Vagina (tissue), 2 donors: ENCODE results near the gene MAP4K4. TPM values are rescaled to one million over a fixed set of nuclear protein-coding genes. Genes with fewer than 3 reads are reported as not detected.

Source experiments
- DNase-seq, 2 donors: peaks; one replicate each; pipeline ENCODE4 v3.0.0-alpha.2; 2017; ENCODE audit errors: extremely low spot score in 2 of 2
- H3K27ac ChIP-seq: fragments of 200-600 bp; sonication (generic); one replicate; pipeline ENCODE4 v1.5.1; 2019
- H3K27me3 ChIP-seq: fragments of 200-600 bp; sonication (generic); one replicate; pipeline ENCODE4 v1.5.1; 2019
- H3K36me3 ChIP-seq, 2 donors: fragments of 200-600 bp; sonication (generic); one replicate each; pipeline ENCODE4 v1.5.1; 2017 to 2019
- H3K4me1 ChIP-seq: fragments of 200-600 bp; sonication (generic); one replicate; pipeline ENCODE4 v1.5.1; 2019
- H3K4me3 ChIP-seq, 2 donors: fragments of 200-600 bp; sonication (generic); 1 replicate in 1 of 2; 2 replicates in 1 of 2; pipeline ENCODE4 v1.5.1; 2016 to 2019
- H3K9me3 ChIP-seq: fragments of 200-600 bp; sonication (generic); one replicate; pipeline ENCODE4 v1.5.1; 2019
- CTCF ChIP-seq, 3 experiments: fragments of 450-650 bp in 2 of 3; fragments of 200-600 bp in 1 of 3; sonication (generic) in 1 of 3; IDR thresholded peaks; one replicate each; pipeline ENCODE4 v1.5.1; 2017 to 2019; ENCODE audit warnings: antibody characterized with exemption in 3 of 3, mild to moderate bottlenecking in 2 of 3, moderate library complexity in 2 of 3
- POLR2A ChIP-seq, 2 donors: fragments of 450-650 bp; IDR thresholded peaks; one replicate each; pipeline ENCODE4 v1.6.1; 2017; ENCODE audit warnings: antibody characterized with exemption in 2 of 2, mild to moderate bottlenecking in 2 of 2, moderate library complexity in 2 of 2
- POLR2AphosphoS5 ChIP-seq, 2 donors: sonication (generic); formaldehyde crosslinking; IDR thresholded peaks; one replicate each; pipeline ENCODE4 v1.9.0; 2017; ENCODE audit warnings: antibody characterized with exemption in 2 of 2, mild to moderate bottlenecking in 2 of 2, low read depth in 1 of 2; ENCODE audit not compliant: insufficient read depth in 1 of 2
- intact Hi-C: fragments of 100-400 bp; cut with DNase I; formaldehyde crosslinking; loops from one replicate; pipeline ENCODE4 v1.15.1; 2023
- total RNA-seq: library from RNA; depleted of rRNA; stranded (reverse); fragments of >200 nt; gene quantifications from one replicate; pipeline ENCODE4 v1.2.3, GENCODE V29; 2016

The MAP4K4 gene
- total RNA-seq, 1 donor from 2014 or later = 75.9 TPM

DNA sequence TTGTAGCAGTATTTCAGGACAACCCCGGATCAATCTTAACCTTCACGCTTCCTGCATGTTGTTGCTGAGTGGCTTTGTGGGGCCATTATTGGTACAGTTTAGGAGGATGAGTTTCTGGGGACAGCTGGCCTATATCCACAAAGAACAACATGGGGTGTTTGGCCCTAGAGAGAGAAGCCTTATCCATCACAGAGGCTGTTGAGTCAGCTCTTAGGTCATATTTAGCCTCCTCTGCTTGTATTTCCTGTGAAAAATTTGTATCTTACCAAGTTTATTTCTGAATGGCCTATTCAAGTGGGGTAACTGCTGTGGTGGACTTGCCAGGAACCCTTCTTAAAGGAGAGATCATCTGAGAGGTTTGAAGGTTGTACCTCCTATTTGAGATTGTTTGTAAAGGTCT, 77.6 kb downstream of the MAP4K4 start:
- Histone ChIP-seq H3K27ac (no peak overlapping the region), H3K36me3 (no peaks in the 10 kb centered on the region), H3K27me3 (no peaks in the 10 kb centered on the region), H3K9me3 (no peaks in the 10 kb centered on the region), H3K4me1 (peaks cover 61% of the 10 kb centered on the region), H3K4me3 (no peak overlapping the region)
- TF ChIP-seq POLR2AphosphoS5 (IDR thresholded peaks at IDR 0.05; ENCODE audit: insufficient read depth in 1 of 2, low read depth in 1 of 2) = no peak
- no peak for TF ChIP-seq CTCF (IDR thresholded peaks at IDR 0.05)
- no peak for TF ChIP-seq POLR2A (IDR thresholded peaks at IDR 0.05)
- intact Hi-C loops = no loop called here
- no peak for DNase-seq

DNA sequence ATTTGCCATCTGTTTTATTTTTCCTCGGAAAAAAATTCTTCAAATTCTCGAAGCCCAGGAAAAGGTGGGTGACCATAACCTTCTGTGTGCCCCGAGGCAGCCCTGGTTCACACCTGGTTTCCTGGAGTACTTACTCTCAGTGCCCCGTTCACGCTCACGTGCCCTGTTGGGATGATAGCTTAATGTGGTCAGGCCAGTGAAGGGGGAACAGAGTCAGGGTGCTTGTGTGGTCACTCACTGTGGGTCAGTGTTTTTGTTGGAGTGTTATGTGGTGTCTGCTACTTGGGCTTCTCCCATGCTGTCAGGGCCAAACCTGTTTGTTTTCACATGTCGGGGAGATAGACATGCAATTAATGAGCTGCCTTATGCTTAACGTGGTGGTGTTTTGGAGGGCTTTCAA, 78.1 kb downstream of the MAP4K4 start:
- intact Hi-C loops = no loop called here
- peaks cover 63% of the 10 kb centered on the region for H3K4me1 ChIP-seq
- no peak overlapping the region for H3K4me3 ChIP-seq
- no peak for DNase-seq
- H3K36me3 ChIP-seq = no peaks in the 10 kb centered on the region
- no peaks in the 10 kb centered on the region for H3K27me3 ChIP-seq
- H3K27ac ChIP-seq = no peak overlapping the region
- H3K9me3 ChIP-seq = no peaks in the 10 kb centered on the region
- TF ChIP-seq CTCF (IDR thresholded peaks at IDR 0.05) (no peak), POLR2A (IDR thresholded peaks at IDR 0.05) (no peak), POLR2AphosphoS5 (IDR thresholded peaks at IDR 0.05; ENCODE audit: insufficient read depth in 1 of 2, low read depth in 1 of 2) (no peak)

DNA sequence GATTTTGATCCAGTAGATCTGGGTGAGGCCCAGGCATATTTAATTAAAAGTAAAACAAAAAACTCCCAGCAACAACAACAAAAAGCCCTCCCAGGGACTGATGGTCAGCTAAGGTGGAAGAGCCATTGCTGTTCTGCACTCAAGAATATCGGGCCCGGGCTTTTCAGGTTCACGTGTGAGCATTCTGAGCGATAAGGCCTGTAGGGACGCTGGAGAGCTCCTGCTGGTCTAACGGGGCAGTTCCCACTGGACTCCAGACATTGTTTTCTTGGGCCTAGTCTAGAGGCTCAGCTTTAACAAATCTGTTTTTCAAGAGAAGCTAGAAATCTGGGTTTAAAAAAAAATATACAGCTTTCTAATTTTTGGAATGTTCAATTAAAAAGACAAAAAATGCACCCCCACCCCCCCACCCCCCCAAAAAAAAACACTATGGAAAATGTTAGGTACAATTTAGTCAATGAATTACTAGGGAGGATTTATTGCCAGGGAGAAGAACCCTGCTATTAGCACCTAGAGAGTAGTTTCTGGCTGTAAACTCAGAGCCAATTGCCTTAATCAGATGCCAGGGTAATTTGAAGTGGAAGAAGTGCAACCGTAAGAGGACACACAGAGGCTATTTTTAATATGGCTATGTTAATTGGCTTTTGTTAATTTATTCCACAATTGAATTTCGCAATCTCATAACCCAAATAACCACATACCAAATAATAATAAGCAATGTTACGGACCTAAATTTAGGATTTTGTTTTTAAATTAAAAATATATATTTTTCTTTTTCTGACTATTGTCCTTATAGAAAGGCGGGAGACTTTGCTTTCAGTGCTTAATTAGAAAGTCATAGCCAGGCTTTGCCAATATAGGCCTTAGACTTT, 78.9 kb downstream of the MAP4K4 start:
- TF ChIP-seq POLR2AphosphoS5 (IDR thresholded peaks at IDR 0.05; ENCODE audit: insufficient read depth in 1 of 2, low read depth in 1 of 2) (no peak), CTCF (IDR thresholded peaks at IDR 0.05) (no peak), POLR2A (IDR thresholded peaks at IDR 0.05) (no peak)
- Histone ChIP-seq H3K27me3 (no peaks in the 10 kb centered on the region), H3K4me1 (peaks cover 66% of the 10 kb centered on the region), H3K9me3 (no peaks in the 10 kb centered on the region), H3K4me3 (no peak overlapping the region), H3K27ac (no peak overlapping the region), H3K36me3 (no peaks in the 10 kb centered on the region)
- DNase-seq = no peak
- intact Hi-C loops = no loop called here

- TF ChIP-seq CTCF (IDR thresholded peaks at IDR 0.05) = no peak
- TF ChIP-seq POLR2AphosphoS5 (IDR thresholded peaks at IDR 0.05; ENCODE audit: insufficient read depth in 1 of 2, low read depth in 1 of 2) = no peak
- no peak for TF ChIP-seq POLR2A (IDR thresholded peaks at IDR 0.05)
- Histone ChIP-seq H3K27me3 (no peaks in the 10 kb centered on the region), H3K4me3 (no peak overlapping the region), H3K9me3 (no peaks in the 10 kb centered on the region), H3K4me1 (peaks cover 65% of the 10 kb centered on the region), H3K27ac (no peak overlapping the region), H3K36me3 (no peaks in the 10 kb centered on the region)
- intact Hi-C loops = no loop called here
- DNase-seq = no peak
These were observed 79.8 kb downstream of the MAP4K4 start for GRCh38 chr2:101777337-101777736.

- TF ChIP-seq CTCF (IDR thresholded peaks at IDR 0.05) (no peak), POLR2AphosphoS5 (IDR thresholded peaks at IDR 0.05; ENCODE audit: insufficient read depth in 1 of 2, low read depth in 1 of 2) (no peak), POLR2A (IDR thresholded peaks at IDR 0.05) (no peak)
- Histone ChIP-seq H3K4me1 (peaks cover 66% of the 10 kb centered on the region), H3K36me3 (no peaks in the 10 kb centered on the region), H3K9me3 (no peaks in the 10 kb centered on the region), H3K27me3 (no peaks in the 10 kb centered on the region), H3K27ac (no peak overlapping the region), H3K4me3 (no peak overlapping the region)
- no peak for DNase-seq
- intact Hi-C loops = no loop called here
These were observed 80.6 kb downstream of the MAP4K4 start for GRCh38 chr2:101778102-101778501.
